ENCODE results near the gene EVC2. TPM values are rescaled to one million over a fixed set of nuclear protein-coding genes. Genes with fewer than 3 reads are reported as not detected.

EVC2 gene
- total RNA-seq, 1 donor from 2014 or later, result 1.1 TPM

DNA sequence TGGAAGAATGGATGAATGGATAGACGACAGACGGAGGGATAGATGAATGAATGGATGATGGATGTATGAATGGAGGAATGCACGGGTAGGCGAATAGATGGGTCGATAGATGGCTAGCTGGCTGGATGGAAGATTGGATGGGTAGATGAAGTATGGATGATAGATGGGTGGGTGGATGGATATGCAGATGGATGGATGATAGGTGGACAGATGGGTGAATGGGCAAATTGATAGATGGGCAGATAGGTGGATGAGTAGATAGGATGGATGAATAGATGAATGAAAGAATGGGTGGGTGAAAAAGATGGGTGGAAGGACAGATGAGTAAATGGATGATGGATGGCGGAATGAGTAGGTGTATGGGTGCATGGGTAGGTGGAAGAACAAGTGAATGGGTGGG is 57.3 kb downstream of the EVC2 start:
- intact Hi-C loops (cut with micrococcal nuclease), result no loop called here
- ChIA-PET POLR2A (no interaction called here), CTCF (no interaction called here)
- Mint-ChIP-seq H3K9me3 (no peaks in the 10 kb centered on the region), H3K27ac (no peak overlapping the region), H3K36me3 (ENCODE audit: low read depth) (no peaks in the 10 kb centered on the region), H3K4me3 (no peak overlapping the region), H3K27me3 (no peaks in the 10 kb centered on the region), H3K4me1 (no peaks in the 10 kb centered on the region)
- ATAC-seq (ENCODE audit: low read depth) (no peak), DNase-seq (no peak)
- TF ChIP-seq, protein P1, sequence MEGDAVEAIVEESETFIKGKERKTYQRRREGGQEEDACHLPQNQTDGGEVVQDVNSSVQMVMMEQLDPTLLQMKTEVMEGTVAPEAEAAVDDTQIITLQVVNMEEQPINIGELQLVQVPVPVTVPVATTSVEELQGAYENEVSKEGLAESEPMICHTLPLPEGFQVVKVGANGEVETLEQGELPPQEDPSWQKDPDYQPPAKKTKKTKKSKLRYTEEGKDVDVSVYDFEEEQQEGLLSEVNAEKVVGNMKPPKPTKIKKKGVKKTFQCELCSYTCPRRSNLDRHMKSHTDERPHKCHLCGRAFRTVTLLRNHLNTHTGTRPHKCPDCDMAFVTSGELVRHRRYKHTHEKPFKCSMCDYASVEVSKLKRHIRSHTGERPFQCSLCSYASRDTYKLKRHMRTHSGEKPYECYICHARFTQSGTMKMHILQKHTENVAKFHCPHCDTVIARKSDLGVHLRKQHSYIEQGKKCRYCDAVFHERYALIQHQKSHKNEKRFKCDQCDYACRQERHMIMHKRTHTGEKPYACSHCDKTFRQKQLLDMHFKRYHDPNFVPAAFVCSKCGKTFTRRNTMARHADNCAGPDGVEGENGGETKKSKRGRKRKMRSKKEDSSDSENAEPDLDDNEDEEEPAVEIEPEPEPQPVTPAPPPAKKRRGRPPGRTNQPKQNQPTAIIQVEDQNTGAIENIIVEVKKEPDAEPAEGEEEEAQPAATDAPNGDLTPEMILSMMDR (IDR thresholded peaks at IDR 0.05), result no peak

DNA sequence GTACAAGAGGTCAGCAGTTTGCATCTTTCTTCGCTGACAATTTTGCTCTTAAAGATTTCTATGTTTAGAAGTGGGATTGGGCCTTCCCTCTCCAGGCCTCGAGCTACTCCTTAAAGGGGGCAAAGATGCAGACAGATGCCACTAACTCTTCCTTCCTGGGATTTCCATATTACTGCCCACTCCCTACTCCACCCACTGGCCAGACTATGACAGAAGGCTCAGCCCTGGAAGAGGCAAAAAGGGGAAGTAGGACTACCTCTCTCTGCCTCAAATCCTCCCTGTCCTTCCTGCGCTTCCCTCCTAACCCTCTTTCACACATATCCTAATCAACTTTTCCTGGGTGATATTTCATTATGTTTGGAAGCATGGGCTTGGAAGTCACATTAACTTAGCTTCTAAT is 58.3 kb downstream of the EVC2 start:
- TF ChIP-seq, protein P1 (IDR thresholded peaks at IDR 0.05), result no peak
- DNase-seq (no peak), ATAC-seq (ENCODE audit: low read depth) (no peak)
- peaks cover 3% of the 10 kb centered on the region for H3K9me3 Mint-ChIP-seq
- H3K4me1 Mint-ChIP-seq, result no peaks in the 10 kb centered on the region
- H3K4me3 Mint-ChIP-seq, result no peak overlapping the region
- POLR2A ChIA-PET, result no interaction called here
- intact Hi-C loops (cut with micrococcal nuclease), result no loop called here
- no peaks in the 10 kb centered on the region for H3K36me3 Mint-ChIP-seq (ENCODE audit: low read depth)
- H3K27me3 Mint-ChIP-seq, result no peaks in the 10 kb centered on the region
- CTCF ChIA-PET, result no interaction called here
- no peak overlapping the region for H3K27ac Mint-ChIP-seq

DNA sequence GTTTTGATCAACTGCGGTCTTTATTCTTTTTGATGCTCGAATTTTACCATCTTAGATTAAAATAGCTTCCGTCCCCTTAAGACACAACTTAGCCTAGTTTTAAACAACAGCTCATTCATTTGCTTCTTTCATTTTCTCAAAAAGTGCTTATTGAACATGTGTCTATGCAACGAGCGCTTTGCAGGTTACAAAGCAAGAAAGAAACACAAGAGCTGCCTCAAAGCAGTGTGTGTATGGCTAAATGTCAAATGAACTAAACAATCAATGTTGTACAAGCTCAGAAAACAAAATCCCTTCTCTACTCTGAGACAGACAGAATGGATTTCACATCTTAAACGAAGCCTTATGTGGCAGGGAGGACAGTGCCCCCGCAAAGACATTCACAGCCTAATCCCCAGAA is 61.0 kb downstream of the EVC2 start:
- intact Hi-C loops (cut with micrococcal nuclease), result no loop called here
- Mint-ChIP-seq H3K9me3 (peaks cover 3% of the 10 kb centered on the region), H3K4me1 (no peaks in the 10 kb centered on the region), H3K4me3 (no peak overlapping the region), H3K36me3 (ENCODE audit: low read depth) (no peaks in the 10 kb centered on the region), H3K27ac (no peak overlapping the region), H3K27me3 (no peaks in the 10 kb centered on the region)
- DNase-seq, result no peak
- POLR2A ChIA-PET, result no interaction called here
- CTCF ChIA-PET, result no interaction called here
- TF ChIP-seq, protein P1 (IDR thresholded peaks at IDR 0.05), result no peak
- ATAC-seq (ENCODE audit: low read depth), result no peak

DNA sequence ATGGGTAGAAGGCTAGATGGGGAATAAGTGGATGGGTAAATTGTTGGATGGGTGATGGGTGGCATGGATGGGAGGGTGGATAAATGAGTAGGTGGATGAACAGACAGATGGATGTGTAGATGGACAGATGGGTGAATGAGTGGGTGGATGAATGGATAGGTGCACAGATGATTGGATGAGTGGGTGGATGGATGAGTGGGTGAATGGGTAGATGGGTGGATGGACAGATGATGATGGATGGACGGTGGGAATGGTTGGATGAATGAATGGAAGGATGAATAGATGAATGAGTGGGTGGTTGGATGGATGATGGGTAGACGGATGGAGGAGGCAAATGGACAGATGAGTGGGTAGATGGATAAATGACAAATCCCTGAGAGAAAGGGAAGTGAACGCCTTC is 68.3 kb downstream of the EVC2 start:
- Mint-ChIP-seq H3K4me1 (no peaks in the 10 kb centered on the region), H3K27ac (no peak overlapping the region), H3K27me3 (no peaks in the 10 kb centered on the region), H3K9me3 (no peaks in the 10 kb centered on the region), H3K4me3 (no peak overlapping the region), H3K36me3 (ENCODE audit: low read depth) (no peaks in the 10 kb centered on the region)
- intact Hi-C loops (cut with micrococcal nuclease), result no loop called here
- DNase-seq (no peak), ATAC-seq (ENCODE audit: low read depth) (no peak)
- CTCF ChIA-PET, result no interaction called here
- TF ChIP-seq, protein P1 (IDR thresholded peaks at IDR 0.05), result no peak
- POLR2A ChIA-PET, result no interaction called here

DNA sequence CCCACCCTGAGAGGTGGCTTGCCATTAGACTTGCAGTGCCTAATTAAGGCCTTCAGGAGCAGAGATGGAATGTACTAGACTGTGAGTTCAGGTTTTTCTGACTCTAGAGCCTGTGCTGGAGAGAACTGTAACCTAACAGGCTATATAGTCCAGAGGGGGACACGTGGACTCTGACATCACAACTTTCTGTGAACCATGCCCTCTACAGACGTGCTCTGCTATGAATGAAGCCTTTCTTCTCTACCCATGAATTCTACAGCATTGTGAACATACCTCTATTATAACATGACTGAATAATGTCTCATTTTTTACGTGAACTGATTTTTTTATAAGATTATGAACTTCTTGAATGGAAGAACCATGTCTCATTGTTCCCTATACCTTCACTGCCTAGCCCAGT is 68.8 kb downstream of the EVC2 start:
- Mint-ChIP-seq H3K27me3 (no peaks in the 10 kb centered on the region), H3K4me3 (no peak overlapping the region), H3K27ac (no peak overlapping the region), H3K4me1 (no peaks in the 10 kb centered on the region), H3K36me3 (ENCODE audit: low read depth) (no peaks in the 10 kb centered on the region), H3K9me3 (no peaks in the 10 kb centered on the region)
- ChIA-PET CTCF (no interaction called here), POLR2A (no interaction called here)
- ATAC-seq (ENCODE audit: low read depth) (no peak), DNase-seq (no peak)
- intact Hi-C loops (cut with micrococcal nuclease), result no loop called here
- TF ChIP-seq, protein P1 (IDR thresholded peaks at IDR 0.05), result no peak

Data from activated B cell treated with CpG ODN at 0.5 μM for 24 hours (primary cell).